ENCODE data around the gene CCDC73. TPM values are rescaled to one million over a fixed set of nuclear protein-coding genes. Genes with fewer than 3 reads are reported as not detected.

CCDC73 gene
- total RNA-seq, 1 experiment from 2014 or later: not detected

- no peak for TF ChIP-seq ARID4B (CRISPR knock-in tag; IDR thresholded peaks at IDR 0.05; ENCODE audit: borderline replicate concordance)
- no peak for TF ChIP-seq ZNF423 (CRISPR knock-in tag; IDR thresholded peaks at IDR 0.05)
- TF ChIP-seq ZNF232 (CRISPR knock-in tag; IDR thresholded peaks at IDR 0.05): no peak
- TF ChIP-seq HMGA2 (CRISPR knock-in tag; IDR thresholded peaks at IDR 0.05): no peak
- TF ChIP-seq SOX15 (CRISPR knock-in tag; IDR thresholded peaks at IDR 0.05): no peak
- TF ChIP-seq ZNF671 (CRISPR knock-in tag; IDR thresholded peaks at IDR 0.05): no peak
- TF ChIP-seq NR3C1 (CRISPR knock-in tag; conservative IDR thresholded peaks at IDR 0.05; ENCODE audit: low read depth): no peak
- TF ChIP-seq, protein P1, sequence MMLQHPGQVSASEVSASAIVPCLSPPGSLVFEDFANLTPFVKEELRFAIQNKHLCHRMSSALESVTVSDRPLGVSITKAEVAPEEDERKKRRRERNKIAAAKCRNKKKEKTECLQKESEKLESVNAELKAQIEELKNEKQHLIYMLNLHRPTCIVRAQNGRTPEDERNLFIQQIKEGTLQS (CRISPR knock-in tag; conservative IDR thresholded peaks at IDR 0.05): no peak
- no peak for TF ChIP-seq TEAD1 (CRISPR knock-in tag; IDR thresholded peaks at IDR 0.05)
- no peak for TF ChIP-seq USF1 (CRISPR knock-in tag; IDR thresholded peaks at IDR 0.05)
- TF ChIP-seq ZNF416 (CRISPR knock-in tag; IDR thresholded peaks at IDR 0.05): no peak
- TF ChIP-seq EMX1 (CRISPR knock-in tag; IDR thresholded peaks at IDR 0.05): no peak
- no peak for TF ChIP-seq ZNF138 (CRISPR knock-in tag; conservative IDR thresholded peaks at IDR 0.05)
Measured at GRCh38 chr11:32786811-32787210, 7.7 kb downstream of the CCDC73 start (continued).

DNA sequence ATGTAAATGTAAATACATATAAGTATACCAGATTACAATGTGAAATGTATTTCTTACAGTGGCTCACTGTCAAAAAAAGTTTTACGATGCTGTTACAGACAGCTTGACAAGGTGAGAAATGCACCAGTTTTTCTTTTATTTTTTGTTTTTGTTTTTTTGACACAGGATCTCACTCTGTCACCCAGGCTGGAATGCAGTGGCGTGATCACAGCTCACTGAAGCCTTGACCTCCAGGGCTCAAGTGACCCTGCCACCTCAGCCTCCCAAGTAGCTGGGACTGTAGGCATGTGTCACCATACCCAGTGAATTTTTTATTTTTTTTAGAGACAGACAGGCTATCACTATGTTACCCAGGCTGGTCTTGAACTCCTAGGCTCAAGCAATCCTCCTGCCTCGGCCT is 9.2 kb downstream of the CCDC73 start:
- no peak overlapping the region for H3K27ac Mint-ChIP-seq
- H3K36me3 Mint-ChIP-seq: no peaks in the 10 kb centered on the region
- ChIA-PET CTCF (no interaction called here), POLR2A (no interaction called here)
- peaks cover 5% of the 10 kb centered on the region for H3K4me1 Mint-ChIP-seq
- H3K9me3 Mint-ChIP-seq: no peaks in the 10 kb centered on the region
- DNase-seq (ENCODE audit: low spot score) (no peak), ATAC-seq (no peak)
- TF ChIP-seq JAZF1 (CRISPR knock-in tag; IDR thresholded peaks at IDR 0.05): no peak
- TF ChIP-seq, protein P2, sequence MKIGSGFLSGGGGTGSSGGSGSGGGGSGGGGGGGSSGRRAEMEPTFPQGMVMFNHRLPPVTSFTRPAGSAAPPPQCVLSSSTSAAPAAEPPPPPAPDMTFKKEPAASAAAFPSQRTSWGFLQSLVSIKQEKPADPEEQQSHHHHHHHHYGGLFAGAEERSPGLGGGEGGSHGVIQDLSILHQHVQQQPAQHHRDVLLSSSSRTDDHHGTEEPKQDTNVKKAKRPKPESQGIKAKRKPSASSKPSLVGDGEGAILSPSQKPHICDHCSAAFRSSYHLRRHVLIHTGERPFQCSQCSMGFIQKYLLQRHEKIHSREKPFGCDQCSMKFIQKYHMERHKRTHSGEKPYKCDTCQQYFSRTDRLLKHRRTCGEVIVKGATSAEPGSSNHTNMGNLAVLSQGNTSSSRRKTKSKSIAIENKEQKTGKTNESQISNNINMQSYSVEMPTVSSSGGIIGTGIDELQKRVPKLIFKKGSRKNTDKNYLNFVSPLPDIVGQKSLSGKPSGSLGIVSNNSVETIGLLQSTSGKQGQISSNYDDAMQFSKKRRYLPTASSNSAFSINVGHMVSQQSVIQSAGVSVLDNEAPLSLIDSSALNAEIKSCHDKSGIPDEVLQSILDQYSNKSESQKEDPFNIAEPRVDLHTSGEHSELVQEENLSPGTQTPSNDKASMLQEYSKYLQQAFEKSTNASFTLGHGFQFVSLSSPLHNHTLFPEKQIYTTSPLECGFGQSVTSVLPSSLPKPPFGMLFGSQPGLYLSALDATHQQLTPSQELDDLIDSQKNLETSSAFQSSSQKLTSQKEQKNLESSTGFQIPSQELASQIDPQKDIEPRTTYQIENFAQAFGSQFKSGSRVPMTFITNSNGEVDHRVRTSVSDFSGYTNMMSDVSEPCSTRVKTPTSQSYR (CRISPR knock-in tag; IDR thresholded peaks at IDR 0.05): no peak
- no peak for TF ChIP-seq NR2C2 (CRISPR knock-in tag; IDR thresholded peaks at IDR 0.05)
- H3K27me3 Mint-ChIP-seq (ENCODE audit: low read depth): no peaks in the 10 kb centered on the region; the same call in 1 of the 2 replicates
- H3K4me3 Mint-ChIP-seq: no peak overlapping the region

DNA sequence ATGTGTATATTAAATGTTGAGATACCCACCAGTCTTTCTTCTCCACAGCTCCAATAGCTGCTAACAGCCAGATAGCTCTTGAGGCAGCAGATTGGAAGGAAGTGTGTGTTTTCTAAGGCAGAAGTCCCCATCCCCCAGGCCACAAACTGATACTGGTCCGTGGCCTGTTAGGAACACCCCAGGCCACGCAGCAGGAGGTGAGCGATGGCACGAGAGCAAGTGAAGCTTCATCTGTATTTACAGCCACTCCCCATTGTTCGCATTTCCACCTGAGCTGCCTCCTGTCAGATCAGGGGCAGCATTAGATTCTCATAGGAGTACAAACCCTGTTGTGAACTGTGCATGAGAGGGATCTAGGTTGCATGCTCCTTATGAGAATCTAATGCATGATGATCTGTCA is 12.7 kb downstream of the CCDC73 start:
- POLR2A ChIA-PET: no interaction called here
- DNase-seq (ENCODE audit: low spot score): no peak
- Mint-ChIP-seq H3K4me3 (no peak overlapping the region), H3K36me3 (no peaks in the 10 kb centered on the region), H3K27ac (no peak overlapping the region), H3K4me1 (peaks cover 5% of the 10 kb centered on the region), H3K27me3 (ENCODE audit: low read depth) (no peaks in the 10 kb centered on the region), H3K9me3 (no peaks in the 10 kb centered on the region)
- no peak for ATAC-seq
- CTCF ChIA-PET: interaction anchor here (1.0 kb wide), 1 partner anchor 10 kb away, joined by 3 read pairs; no protein-coding TSS in a partner anchor
- TF ChIP-seq ATF6 (CRISPR knock-in tag; IDR thresholded peaks at IDR 0.05) (no peak), OVOL2 (CRISPR knock-in tag; IDR thresholded peaks at IDR 0.05; ENCODE audit: borderline replicate concordance) (no peak), ZNF232 (CRISPR knock-in tag; IDR thresholded peaks at IDR 0.05) (no peak), E2F5 (CRISPR knock-in tag; IDR thresholded peaks at IDR 0.05) (no peak), ELF4 (CRISPR knock-in tag; IDR thresholded peaks at IDR 0.05; ENCODE audit: low read depth) (no peak)
- TF ChIP-seq, protein P3, sequence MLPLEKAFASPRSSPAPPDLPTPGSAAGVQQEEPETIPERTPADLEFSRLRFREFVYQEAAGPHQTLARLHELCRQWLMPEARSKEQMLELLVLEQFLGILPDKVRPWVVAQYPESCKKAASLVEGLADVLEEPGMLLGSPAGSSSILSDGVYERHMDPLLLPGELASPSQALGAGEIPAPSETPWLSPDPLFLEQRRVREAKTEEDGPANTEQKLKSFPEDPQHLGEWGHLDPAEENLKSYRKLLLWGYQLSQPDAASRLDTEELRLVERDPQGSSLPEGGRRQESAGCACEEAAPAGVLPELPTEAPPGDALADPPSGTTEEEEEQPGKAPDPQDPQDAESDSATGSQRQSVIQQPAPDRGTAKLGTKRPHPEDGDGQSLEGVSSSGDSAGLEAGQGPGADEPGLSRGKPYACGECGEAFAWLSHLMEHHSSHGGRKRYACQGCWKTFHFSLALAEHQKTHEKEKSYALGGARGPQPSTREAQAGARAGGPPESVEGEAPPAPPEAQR (CRISPR knock-in tag; IDR thresholded peaks at IDR 0.05): no peak
